Ovary (tissue), 3 donors: ENCODE data around the gene PRKCE.

Experiments used
- EP300 ChIP-seq: sonication (generic); formaldehyde crosslinking; IDR thresholded peaks from one replicate; pipeline ENCODE4 v1.6.1; 2017; ENCODE audit warnings: antibody characterized with exemption
- POLR2A ChIP-seq: fragments of 450-650 bp; IDR thresholded peaks from one replicate; pipeline ENCODE4 v1.6.1; 2017; ENCODE audit warnings: antibody characterized with exemption, mild to moderate bottlenecking, moderate library complexity
- TF ChIP-seq, protein P1 (sequence below), 3 donors: fragments of 450-650 bp in 2 of 3; fragments of 200-600 bp in 1 of 3; IDR thresholded peaks; one replicate each; pipeline versions ENCODE4 v1.5.1 to v1.8.0; 2016 to 2022; ENCODE audit warnings: antibody characterized with exemption in 3 of 3, mild to moderate bottlenecking in 1 of 3
- donor health status: DM: no; HTN: no; CAD: no.

DNA sequence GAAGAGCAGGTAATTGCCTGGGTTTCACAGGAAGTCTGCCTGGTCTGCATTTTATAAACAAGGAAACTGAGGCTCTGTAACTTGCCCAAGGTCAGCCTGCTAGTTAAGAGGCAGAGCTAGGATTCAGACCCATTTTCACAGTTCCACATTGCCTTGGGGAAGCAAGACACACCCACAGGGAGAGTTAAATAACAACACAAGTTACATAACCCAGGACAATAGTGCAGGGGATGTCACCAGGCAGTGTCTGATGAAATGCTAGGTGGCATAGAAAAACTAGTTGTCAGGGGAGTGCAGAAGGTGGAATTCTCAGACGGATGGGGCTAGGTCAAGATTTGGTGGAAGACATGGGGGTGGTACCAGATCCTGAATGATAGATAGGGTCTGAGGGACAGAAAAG, 69.7 kb downstream of the PRKCE start:
- TF ChIP-seq POLR2A (no peak), EP300 (no peak)
- TF ChIP-seq, protein P1, sequence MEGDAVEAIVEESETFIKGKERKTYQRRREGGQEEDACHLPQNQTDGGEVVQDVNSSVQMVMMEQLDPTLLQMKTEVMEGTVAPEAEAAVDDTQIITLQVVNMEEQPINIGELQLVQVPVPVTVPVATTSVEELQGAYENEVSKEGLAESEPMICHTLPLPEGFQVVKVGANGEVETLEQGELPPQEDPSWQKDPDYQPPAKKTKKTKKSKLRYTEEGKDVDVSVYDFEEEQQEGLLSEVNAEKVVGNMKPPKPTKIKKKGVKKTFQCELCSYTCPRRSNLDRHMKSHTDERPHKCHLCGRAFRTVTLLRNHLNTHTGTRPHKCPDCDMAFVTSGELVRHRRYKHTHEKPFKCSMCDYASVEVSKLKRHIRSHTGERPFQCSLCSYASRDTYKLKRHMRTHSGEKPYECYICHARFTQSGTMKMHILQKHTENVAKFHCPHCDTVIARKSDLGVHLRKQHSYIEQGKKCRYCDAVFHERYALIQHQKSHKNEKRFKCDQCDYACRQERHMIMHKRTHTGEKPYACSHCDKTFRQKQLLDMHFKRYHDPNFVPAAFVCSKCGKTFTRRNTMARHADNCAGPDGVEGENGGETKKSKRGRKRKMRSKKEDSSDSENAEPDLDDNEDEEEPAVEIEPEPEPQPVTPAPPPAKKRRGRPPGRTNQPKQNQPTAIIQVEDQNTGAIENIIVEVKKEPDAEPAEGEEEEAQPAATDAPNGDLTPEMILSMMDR (IDR thresholded peaks at IDR 0.05), result no peak
